Fibroblast of peridontal ligament (primary cell): Measurements from ENCODE around the gene POLR3C.
"Not testable (repeated sequence)": the region's sequence is repeated elsewhere in the genome, so short reads cannot be mapped to it uniquely, and the experiment has no call there.

Experiments
- DNase-seq: peaks from one replicate; pipeline ENCODE4 v3.0.0-alpha.2; 2010; ENCODE audit errors: extremely low read depth

The POLR3C gene

GRCh38 chr1:145822779-145823331 lies 1.1 kb upstream of the POLR3C start:
- not testable (repeated sequence) for DNase-seq

GRCh38 chr1:145824499-145824842 lies 471 bp downstream of the POLR3C start:
- DNase-seq: no peak

GRCh38 chr1:145826030-145826429 lies 2.0 kb downstream of the POLR3C start:
- DNase-seq: no peak

- no peak for DNase-seq
Measured at GRCh38 chr1:145827966-145828365, 4.0 kb downstream of the POLR3C start.

- DNase-seq: no peak
Measured at GRCh38 chr1:145828367-145829026, 4.5 kb downstream of the POLR3C start.

GRCh38 chr1:145830810-145831209 lies 6.8 kb downstream of the POLR3C start:
- not testable (repeated sequence) for DNase-seq

- no peak for DNase-seq
Measured at GRCh38 chr1:145837656-145838055, 13.7 kb downstream of the POLR3C start.

- no peak for DNase-seq
Measured at GRCh38 chr1:145843031-145843430, 19.0 kb downstream of the POLR3C start.

- no peak for DNase-seq
Measured at GRCh38 chr1:145845144-145845513, 21.1 kb downstream of the POLR3C start.

- peak; percentile 64 for DNase-seq
Measured at GRCh38 chr1:145845514-145846161, 21.6 kb downstream of the POLR3C start, which contains the start of gene NUDT17. TSS of gene NUDT17 (plus strand) at chr1:145845630. CDS start at chr1:145845641, 11 bp downstream.

GRCh38 chr1:145846201-145846612 lies 22.2 kb downstream of the POLR3C start:
- DNase-seq: peak; percentile 33

- DNase-seq: no peak
Measured at GRCh38 chr1:145847827-145848226, 23.8 kb downstream of the POLR3C start.

GRCh38 chr1:145849356-145850160 lies 25.6 kb downstream of the POLR3C start:
- peak; percentile 58 for DNase-seq

GRCh38 chr1:145855426-145855948 lies 31.5 kb downstream of the POLR3C start:
- no peak for DNase-seq

- no peak for DNase-seq
Measured at GRCh38 chr1:145857170-145857569, 33.2 kb downstream of the POLR3C start.

- peak; percentile 20 for DNase-seq
Measured at GRCh38 chr1:145858238-145858900, 34.4 kb downstream of the POLR3C start.

- DNase-seq: peak; percentile 87
Measured at GRCh38 chr1:145858901-145859490, 35.0 kb downstream of the POLR3C start, which contains the start of gene PIAS3. TSS of gene PIAS3 (minus strand) at chr1:145859081. CDS start at chr1:145858990, 91 bp downstream.

GRCh38 chr1:145859491-145860023 lies 35.6 kb downstream of the POLR3C start:
- peak; percentile 82 for DNase-seq

- DNase-seq: peak; percentile 59
Measured at GRCh38 chr1:145863282-145864018, 39.5 kb downstream of the POLR3C start.

- DNase-seq: no peak
Measured at GRCh38 chr1:145868232-145868631, 44.2 kb downstream of the POLR3C start.
